Kidney (tissue), 14 donors: ENCODE measurements around the gene DUSP5. TPM values are rescaled to one million over a fixed set of nuclear protein-coding genes. Genes with fewer than 3 reads are reported as not detected.

Experiments used
- DNase-seq, 5 donors: peaks; one replicate each; pipeline ENCODE4 v3.0.0-alpha.2; 2013 to 2020
- FAIRE-seq: peaks from 2 replicates; lab custom pipeline; 2012; peaks lifted over from hg19 to GRCh38; lab: Jason Lieb, UNC
- H3K27ac ChIP-seq, 2 donors: one replicate each; pipeline ENCODE4 v1.7.0; 2013; ENCODE audit warnings: low read depth in 2 of 2, low read length in 2 of 2, inconsistent platforms in 1 of 2
- H3K27me3 ChIP-seq: one replicate; pipeline ENCODE4 v1.7.1; 2013; ENCODE audit warnings: low read length, inconsistent platforms; ENCODE audit not compliant: control insufficient read depth, insufficient read depth
- H3K36me3 ChIP-seq, 3 donors: one replicate each; pipeline versions ENCODE4 v1.7.0 to v1.7.1; 2013; ENCODE audit warnings: low read length in 3 of 3, control low read depth in 1 of 3, inconsistent platforms in 1 of 3; ENCODE audit not compliant: insufficient read depth in 3 of 3, control insufficient read depth in 2 of 3
- H3K4me1 ChIP-seq, 3 donors: one replicate each; pipeline versions ENCODE4 v1.7.0 to v1.7.1; 2013; ENCODE audit warnings: low read length in 3 of 3, inconsistent platforms in 1 of 3, low read depth in 1 of 3; ENCODE audit not compliant: control insufficient read depth in 2 of 3, insufficient read depth in 2 of 3
- H3K4me3 ChIP-seq, 3 donors: one replicate each; pipeline versions ENCODE4 v1.7.0 to v1.8.1; 2013; ENCODE audit warnings: low read length in 3 of 3, control low read depth in 1 of 3, inconsistent platforms in 1 of 3
- H3K9ac ChIP-seq, 3 donors: one replicate each; pipeline versions ENCODE4 v1.7.0 to v1.7.1; 2013; ENCODE audit warnings: low read length in 3 of 3, control low read depth in 1 of 3, inconsistent platforms in 1 of 3
- H3K9me3 ChIP-seq, 3 donors: one replicate each; pipeline versions ENCODE4 v1.7.0 to v1.7.1; 2013; ENCODE audit warnings: low read length in 3 of 3, control low read depth in 1 of 3, inconsistent platforms in 1 of 3; ENCODE audit not compliant: control insufficient read depth in 2 of 3, insufficient read depth in 1 of 3
- CTCF ChIP-seq: IDR thresholded peaks from 3 replicates; pipeline ENCODE4 v1.5.1; 2012; ENCODE audit warnings: mild to moderate bottlenecking, moderate library complexity, borderline replicate concordance; ENCODE audit not compliant: insufficient read depth; ENCODE audit errors: extremely low read depth
- intact Hi-C: fragments of 100-400 bp; cut with DNase I; formaldehyde crosslinking; loops from one replicate; pipeline ENCODE4 v1.11.1; 2022
- polyA plus RNA-seq: library from polyadenylated mRNA; stranded (reverse); fragments of 350-450 nt; fragmentation: Illumina TruSeq; extraction: RNeasy Lipid Tissue Mini Kit (QIAGEN cat#74804); gene quantifications from one replicate; pipeline ENCODE4 v1.2.3, GENCODE V29; 2014; ENCODE audit warnings: low read depth, low replicate concordance; ENCODE audit not compliant: insufficient read depth
- total RNA-seq: library from RNA; stranded (reverse); fragmentation: NEBNext Ultra II Directional; extraction: Animal tissue kit (Norgen Biotek cat#: 25700); gene quantifications from one replicate; pipeline ENCODE4 v1.2.1, GENCODE V29; 2021
- donor health status: control.
- donor health status: control.
- donor health status: control.
- donor health status: control.
- donor health status: control.
- donor health status: DM: yes; HTN: yes; CAD: no.
- donor health status: Normal renal cell carcinoma (clear cell type).

The DUSP5 gene
- total and polyA plus RNA-seq, 2 donors from 2014 or later: 9.0 to 23.7 TPM

GRCh38 chr10:110556969-110557601 lies 59.4 kb downstream of the DUSP5 start:
- H3K27me3 ChIP-seq: no peaks in the 10 kb centered on the region
- intact Hi-C loops: no loop called here
- FAIRE-seq (no peak), DNase-seq (peak in 2 of 5 donors; percentile 40 to 67)
- H3K27ac ChIP-seq: no peak overlapping the region
- no peaks in the 10 kb centered on the region for H3K36me3 ChIP-seq
- no peaks in the 10 kb centered on the region for H3K9me3 ChIP-seq
- no peak overlapping the region for H3K9ac ChIP-seq
- no peak overlapping the region for H3K4me3 ChIP-seq
- no peaks in the 10 kb centered on the region for H3K4me1 ChIP-seq
- peak; percentile 18 for TF ChIP-seq CTCF

GRCh38 chr10:110558041-110558440 lies 60.3 kb downstream of the DUSP5 start:
- H3K4me3 ChIP-seq: no peak overlapping the region
- intact Hi-C loops: no loop called here
- no peak for TF ChIP-seq CTCF
- H3K4me1 ChIP-seq: no peaks in the 10 kb centered on the region
- H3K27me3 ChIP-seq: no peaks in the 10 kb centered on the region
- H3K9ac ChIP-seq: no peak overlapping the region
- no peak for DNase-seq
- no peak overlapping the region for H3K27ac ChIP-seq
- FAIRE-seq: no peak
- no peaks in the 10 kb centered on the region for H3K36me3 ChIP-seq
- H3K9me3 ChIP-seq: no peaks in the 10 kb centered on the region

GRCh38 chr10:110560012-110560411 lies 62.3 kb downstream of the DUSP5 start:
- H3K27me3 ChIP-seq: no peaks in the 10 kb centered on the region
- no peak overlapping the region for H3K4me3 ChIP-seq
- H3K9ac ChIP-seq: no peak overlapping the region
- FAIRE-seq: no peak
- no peak for TF ChIP-seq CTCF
- no peak overlapping the region for H3K27ac ChIP-seq
- H3K36me3 ChIP-seq: no peaks in the 10 kb centered on the region
- no peaks in the 10 kb centered on the region for H3K4me1 ChIP-seq
- no peaks in the 10 kb centered on the region for H3K9me3 ChIP-seq
- DNase-seq: no peak
- intact Hi-C loops: no loop called here

Other genes with a start within 250 kb of the DUSP5 start
- gene SMNDC1, start 193.0 kb upstream of the DUSP5 start, total RNA-seq: 28.6 TPM
- gene SMNDC1, start 193.0 kb upstream of the DUSP5 start, polyA plus RNA-seq: 12.4 TPM
- gene SMC3, start 69.8 kb downstream of the DUSP5 start, total RNA-seq: 29.6 TPM
- 13.9 TPM for gene SMC3, start 69.8 kb downstream of the DUSP5 start, polyA plus RNA-seq
- 2.1 TPM for gene RBM20, start 146.4 kb downstream of the DUSP5 start, total RNA-seq
- gene RBM20, start 146.4 kb downstream of the DUSP5 start, polyA plus RNA-seq: 0.88 TPM